DND-41 (cell line): ENCODE measurements around the gene SIPA1L3.

ENCODE experiments used
- ATAC-seq: fragments of 200-7000 bp; cut with Tn5 transposase; 3 replicates; pipeline ENCODE4 v1.9.1; 2021; ENCODE audit warnings: low read depth; ENCODE audit not compliant: insufficient read depth
- DNase-seq: peaks from one replicate; pipeline ENCODE4 v3.0.0-alpha.2; 2020
- H2AFZ ChIP-seq: 2 replicates; pipeline ENCODE4 v1.6.0; 2012; ENCODE audit warnings: low read depth, low read length
- H3K27ac ChIP-seq: 2 replicates; pipeline ENCODE4 v1.5.1; 2012; ENCODE audit warnings: low read length, inconsistent platforms
- H3K27me3 ChIP-seq: fragments of 200-600 bp; sonication (generic); 2 replicates; pipeline ENCODE4 v1.6.0; 2012; ENCODE audit warnings: low read length, mild to moderate bottlenecking, inconsistent platforms; ENCODE audit not compliant: insufficient read depth, poor library complexity
- H3K36me3 ChIP-seq: 2 replicates; pipeline ENCODE4 v1.5.1; 2012; ENCODE audit warnings: low read length, inconsistent platforms; ENCODE audit not compliant: insufficient read depth
- H3K4me1 ChIP-seq: 2 replicates; pipeline ENCODE4 v1.5.1; 2012; ENCODE audit warnings: mild to moderate bottlenecking, low read length; ENCODE audit not compliant: insufficient read depth
- H3K4me2 ChIP-seq: 2 replicates; pipeline ENCODE4 v1.6.0; 2012; ENCODE audit warnings: mild to moderate bottlenecking, moderate library complexity, low read length, inconsistent platforms; ENCODE audit not compliant: insufficient read depth
- H3K4me3 ChIP-seq, 2 experiments: fragments of 200-600 bp in 1 of 2; shearing (Covaris generic) in 1 of 2; 2 replicates each; pipeline ENCODE4 v1.5.1; 2012 to 2016; ENCODE audit warnings: inconsistent platforms in 2 of 2, low read length in 2 of 2, mild to moderate bottlenecking in 2 of 2, low read depth in 1 of 2, moderate library complexity in 1 of 2
- H3K79me2 ChIP-seq: 2 replicates; pipeline ENCODE4 v1.6.0; 2012; ENCODE audit warnings: low read length, inconsistent platforms; ENCODE audit not compliant: insufficient read depth
- H3K9ac ChIP-seq: 2 replicates; pipeline ENCODE4 v1.6.0; 2012; ENCODE audit warnings: low read depth, mild to moderate bottlenecking, inconsistent platforms, low read length, moderate library complexity
- H3K9me3 ChIP-seq: 2 replicates; pipeline ENCODE4 v1.5.1; 2012; ENCODE audit warnings: low read length, moderate library complexity, mild to moderate bottlenecking, inconsistent platforms; ENCODE audit not compliant: insufficient read depth, severe bottlenecking
- H4K20me1 ChIP-seq: 2 replicates; pipeline ENCODE4 v1.6.0; 2012; ENCODE audit warnings: low read length; ENCODE audit not compliant: insufficient read depth
- EZH2 ChIP-seq: IDR thresholded peaks from 3 replicates; pipeline ENCODE4 v1.6.1; 2012; ENCODE audit warnings: borderline replicate concordance, low read depth, mild to moderate bottlenecking, moderate library complexity, low read length, inconsistent platforms; ENCODE audit not compliant: severe bottlenecking
- TF ChIP-seq, protein P1 (sequence below): IDR thresholded peaks from 2 replicates; pipeline ENCODE4 v1.5.1; 2012; ENCODE audit warnings: borderline replicate concordance, low read length, moderate library complexity, mild to moderate bottlenecking; ENCODE audit not compliant: poor library complexity, severe bottlenecking; ENCODE audit errors: extremely low read depth

SIPA1L3 gene

DNA sequence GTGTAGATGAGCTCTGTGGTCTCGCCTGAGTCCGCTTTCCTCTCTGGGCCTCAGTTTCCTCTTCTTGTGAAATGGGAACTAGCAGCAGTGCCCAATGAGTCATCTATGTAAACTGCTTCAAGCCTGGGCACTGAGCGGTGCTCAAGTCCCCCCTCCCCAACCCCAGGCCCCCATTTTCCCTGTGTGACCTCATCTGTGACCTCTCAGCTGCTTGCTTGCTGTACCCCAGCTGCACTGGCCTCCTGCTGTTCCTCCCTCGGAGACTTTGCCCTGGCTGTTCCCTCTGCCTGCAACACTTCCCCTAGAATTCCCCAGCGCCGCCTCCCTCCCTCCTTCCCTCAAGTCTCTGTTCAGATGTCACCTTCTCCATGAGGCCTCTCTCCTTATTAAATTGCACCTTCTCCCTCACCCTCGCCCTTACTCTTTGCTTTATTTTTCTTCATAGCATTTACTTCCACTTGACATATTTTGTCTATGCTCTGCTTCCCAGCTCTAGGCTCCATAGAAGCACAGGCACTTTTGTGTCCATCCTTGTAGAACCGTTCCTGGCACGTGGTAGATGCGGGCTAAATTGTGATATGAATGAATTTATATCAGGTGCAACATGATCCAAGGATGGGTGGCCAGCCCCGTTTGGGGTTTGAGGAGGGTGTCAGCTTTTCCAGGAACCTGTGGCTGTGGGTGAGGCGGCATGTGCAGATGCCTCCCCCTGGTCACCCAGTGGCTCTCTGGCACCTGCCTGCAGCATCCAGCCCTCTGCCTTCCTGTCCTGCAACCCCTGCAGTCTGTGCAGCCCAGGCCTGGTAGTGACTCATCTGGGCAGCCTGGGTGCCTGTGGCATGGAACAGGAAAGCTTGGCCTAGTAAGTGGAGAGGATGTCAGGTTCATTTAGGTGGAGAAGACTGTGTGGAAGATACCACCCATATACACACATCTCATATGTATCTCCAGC, 26.3 kb downstream of the SIPA1L3 start:
- TF ChIP-seq, protein P1, sequence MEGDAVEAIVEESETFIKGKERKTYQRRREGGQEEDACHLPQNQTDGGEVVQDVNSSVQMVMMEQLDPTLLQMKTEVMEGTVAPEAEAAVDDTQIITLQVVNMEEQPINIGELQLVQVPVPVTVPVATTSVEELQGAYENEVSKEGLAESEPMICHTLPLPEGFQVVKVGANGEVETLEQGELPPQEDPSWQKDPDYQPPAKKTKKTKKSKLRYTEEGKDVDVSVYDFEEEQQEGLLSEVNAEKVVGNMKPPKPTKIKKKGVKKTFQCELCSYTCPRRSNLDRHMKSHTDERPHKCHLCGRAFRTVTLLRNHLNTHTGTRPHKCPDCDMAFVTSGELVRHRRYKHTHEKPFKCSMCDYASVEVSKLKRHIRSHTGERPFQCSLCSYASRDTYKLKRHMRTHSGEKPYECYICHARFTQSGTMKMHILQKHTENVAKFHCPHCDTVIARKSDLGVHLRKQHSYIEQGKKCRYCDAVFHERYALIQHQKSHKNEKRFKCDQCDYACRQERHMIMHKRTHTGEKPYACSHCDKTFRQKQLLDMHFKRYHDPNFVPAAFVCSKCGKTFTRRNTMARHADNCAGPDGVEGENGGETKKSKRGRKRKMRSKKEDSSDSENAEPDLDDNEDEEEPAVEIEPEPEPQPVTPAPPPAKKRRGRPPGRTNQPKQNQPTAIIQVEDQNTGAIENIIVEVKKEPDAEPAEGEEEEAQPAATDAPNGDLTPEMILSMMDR: no peak
- no peak for TF ChIP-seq EZH2
- no peak overlapping the region for H3K9ac ChIP-seq
- peaks cover 4% of the 10 kb centered on the region; the same call in 1 of the 2 replicates for H3K79me2 ChIP-seq
- H3K4me2 ChIP-seq: no peak overlapping the region
- no peaks in the 10 kb centered on the region for H3K36me3 ChIP-seq
- no peaks in the 10 kb centered on the region for H3K4me1 ChIP-seq
- H3K27ac ChIP-seq: no peak overlapping the region
- peaks cover 4% of the 10 kb centered on the region; the same call in 1 of the 2 replicates for H4K20me1 ChIP-seq
- no peak overlapping the region for H2AFZ ChIP-seq
- no peaks in the 10 kb centered on the region for H3K27me3 ChIP-seq
- H3K9me3 ChIP-seq: no peaks in the 10 kb centered on the region
- DNase-seq: no peak
- ATAC-seq: no peak
- no peak overlapping the region for H3K4me3 ChIP-seq

- no peaks in the 10 kb centered on the region for H3K36me3 ChIP-seq
- DNase-seq (no peak), ATAC-seq (no peak)
- H3K4me1 ChIP-seq: no peaks in the 10 kb centered on the region
- H3K4me2 ChIP-seq: no peak overlapping the region
- peaks cover 4% of the 10 kb centered on the region; the same call in 1 of the 2 replicates for H3K79me2 ChIP-seq
- H2AFZ ChIP-seq: no peak overlapping the region
- no peak overlapping the region for H3K4me3 ChIP-seq
- H3K27ac ChIP-seq: no peak overlapping the region
- H4K20me1 ChIP-seq: peaks cover 4% of the 10 kb centered on the region; the same call in 1 of the 2 replicates
- no peak overlapping the region for H3K9ac ChIP-seq
- no peaks in the 10 kb centered on the region for H3K9me3 ChIP-seq
- TF ChIP-seq, protein P1: no peak
- H3K27me3 ChIP-seq: no peaks in the 10 kb centered on the region
Observed at GRCh38 chr19:37933937-37934358, 26.9 kb downstream of the SIPA1L3 start.

DNA sequence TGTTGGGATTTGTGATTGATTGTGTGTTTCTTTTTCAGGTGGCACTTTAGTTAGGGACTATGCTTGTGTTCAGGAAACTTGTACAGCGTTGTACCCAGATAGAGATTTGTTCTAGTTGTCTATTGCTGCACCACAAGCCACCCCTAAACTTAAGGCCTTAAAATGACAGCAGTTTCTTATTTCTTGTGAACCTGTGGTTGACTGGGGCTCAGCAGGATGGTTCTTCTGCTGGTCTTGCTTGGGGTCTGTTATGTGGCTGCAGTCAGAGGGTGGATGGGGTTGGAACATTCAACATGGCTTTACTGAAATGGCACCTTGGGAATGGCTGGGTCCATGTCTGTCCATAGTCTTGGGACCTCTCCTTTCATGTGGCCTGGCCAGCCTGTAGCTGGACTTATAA, 28.3 kb downstream of the SIPA1L3 start:
- H3K36me3 ChIP-seq: no peaks in the 10 kb centered on the region
- no peaks in the 10 kb centered on the region for H3K9me3 ChIP-seq
- peaks cover 4% of the 10 kb centered on the region; the same call in 1 of the 2 replicates for H3K79me2 ChIP-seq
- H3K4me3 ChIP-seq: no peak overlapping the region
- no peak for TF ChIP-seq EZH2
- H3K27ac ChIP-seq: no peak overlapping the region
- ATAC-seq: no peak
- H3K9ac ChIP-seq: no peak overlapping the region
- H3K4me1 ChIP-seq: no peaks in the 10 kb centered on the region
- no peaks in the 10 kb centered on the region for H3K27me3 ChIP-seq
- H4K20me1 ChIP-seq: peaks cover 4% of the 10 kb centered on the region; the same call in 1 of the 2 replicates
- no peak for DNase-seq
- no peak overlapping the region for H3K4me2 ChIP-seq
- no peak overlapping the region for H2AFZ ChIP-seq

DNA sequence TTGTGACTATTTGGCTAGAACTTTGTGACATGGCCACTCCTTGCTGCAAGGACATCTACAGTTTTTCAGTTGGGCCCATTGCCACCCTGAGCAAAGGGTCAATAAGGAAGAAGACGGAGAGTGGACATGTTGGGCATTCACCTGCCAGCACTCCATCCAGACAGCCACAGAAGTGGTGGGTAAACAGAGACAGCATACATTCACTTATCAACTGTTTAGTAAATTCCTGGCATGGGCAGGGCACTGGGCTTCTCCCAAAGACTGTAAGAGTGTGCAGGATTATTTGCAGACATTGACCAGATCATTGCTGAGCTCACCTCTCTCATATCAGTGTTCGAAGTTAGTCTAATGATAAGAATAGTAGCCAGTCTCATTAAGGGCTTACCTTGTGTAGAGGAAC, 29.2 kb downstream of the SIPA1L3 start:
- no peak overlapping the region for H3K4me3 ChIP-seq
- peaks cover 4% of the 10 kb centered on the region; the same call in 1 of the 2 replicates for H3K79me2 ChIP-seq
- no peaks in the 10 kb centered on the region for H3K27me3 ChIP-seq
- ATAC-seq (no peak), DNase-seq (no peak)
- no peak overlapping the region for H2AFZ ChIP-seq
- no peak overlapping the region for H3K27ac ChIP-seq
- no peak overlapping the region for H3K4me2 ChIP-seq
- no peaks in the 10 kb centered on the region for H3K9me3 ChIP-seq
- TF ChIP-seq EZH2: no peak
- TF ChIP-seq, protein P1: no peak
- no peaks in the 10 kb centered on the region for H3K4me1 ChIP-seq
- H3K9ac ChIP-seq: no peak overlapping the region
- peaks cover 4% of the 10 kb centered on the region; the same call in 1 of the 2 replicates for H4K20me1 ChIP-seq
- H3K36me3 ChIP-seq: no peaks in the 10 kb centered on the region
